Measurements from ENCODE around the gene NFYB.

DNA sequence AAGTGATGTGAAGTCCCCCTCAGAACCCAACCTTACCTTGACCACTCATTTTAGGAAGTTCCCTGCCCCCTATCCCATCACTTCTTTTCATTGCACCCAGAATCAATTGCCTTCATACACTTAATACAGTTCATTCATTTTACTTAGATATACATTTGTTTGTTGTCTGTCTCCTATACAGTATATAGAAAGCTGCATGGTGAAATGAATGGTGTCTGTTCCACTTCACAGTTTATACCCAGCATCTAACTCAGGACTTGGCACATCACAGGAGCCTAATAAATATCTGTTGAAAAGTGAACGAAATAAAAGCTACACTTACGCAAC, 39.3 kb upstream of the NFYB start:
- TF ChIP-seq, protein P1, sequence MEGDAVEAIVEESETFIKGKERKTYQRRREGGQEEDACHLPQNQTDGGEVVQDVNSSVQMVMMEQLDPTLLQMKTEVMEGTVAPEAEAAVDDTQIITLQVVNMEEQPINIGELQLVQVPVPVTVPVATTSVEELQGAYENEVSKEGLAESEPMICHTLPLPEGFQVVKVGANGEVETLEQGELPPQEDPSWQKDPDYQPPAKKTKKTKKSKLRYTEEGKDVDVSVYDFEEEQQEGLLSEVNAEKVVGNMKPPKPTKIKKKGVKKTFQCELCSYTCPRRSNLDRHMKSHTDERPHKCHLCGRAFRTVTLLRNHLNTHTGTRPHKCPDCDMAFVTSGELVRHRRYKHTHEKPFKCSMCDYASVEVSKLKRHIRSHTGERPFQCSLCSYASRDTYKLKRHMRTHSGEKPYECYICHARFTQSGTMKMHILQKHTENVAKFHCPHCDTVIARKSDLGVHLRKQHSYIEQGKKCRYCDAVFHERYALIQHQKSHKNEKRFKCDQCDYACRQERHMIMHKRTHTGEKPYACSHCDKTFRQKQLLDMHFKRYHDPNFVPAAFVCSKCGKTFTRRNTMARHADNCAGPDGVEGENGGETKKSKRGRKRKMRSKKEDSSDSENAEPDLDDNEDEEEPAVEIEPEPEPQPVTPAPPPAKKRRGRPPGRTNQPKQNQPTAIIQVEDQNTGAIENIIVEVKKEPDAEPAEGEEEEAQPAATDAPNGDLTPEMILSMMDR (IDR thresholded peaks at IDR 0.05; ENCODE audit: insufficient read depth, low read length, poor library complexity, severe bottlenecking) = no peak
- TF ChIP-seq EZH2phosphoT487 (conservative IDR thresholded peaks at IDR 0.05; ENCODE audit: low read length) = no peak
